NCI-H510A (cell line): ENCODE data around the gene SH3TC1.

ENCODE experiments used
- DNase-seq: peaks from one replicate; lab custom pipeline; 2025; lab: John Stamatoyannopoulos, UW

SH3TC1 gene

GRCh38 chr4:8215641-8216442, 16.8 kb downstream of the SH3TC1 start:
- DNase-seq = no peak

DNA sequence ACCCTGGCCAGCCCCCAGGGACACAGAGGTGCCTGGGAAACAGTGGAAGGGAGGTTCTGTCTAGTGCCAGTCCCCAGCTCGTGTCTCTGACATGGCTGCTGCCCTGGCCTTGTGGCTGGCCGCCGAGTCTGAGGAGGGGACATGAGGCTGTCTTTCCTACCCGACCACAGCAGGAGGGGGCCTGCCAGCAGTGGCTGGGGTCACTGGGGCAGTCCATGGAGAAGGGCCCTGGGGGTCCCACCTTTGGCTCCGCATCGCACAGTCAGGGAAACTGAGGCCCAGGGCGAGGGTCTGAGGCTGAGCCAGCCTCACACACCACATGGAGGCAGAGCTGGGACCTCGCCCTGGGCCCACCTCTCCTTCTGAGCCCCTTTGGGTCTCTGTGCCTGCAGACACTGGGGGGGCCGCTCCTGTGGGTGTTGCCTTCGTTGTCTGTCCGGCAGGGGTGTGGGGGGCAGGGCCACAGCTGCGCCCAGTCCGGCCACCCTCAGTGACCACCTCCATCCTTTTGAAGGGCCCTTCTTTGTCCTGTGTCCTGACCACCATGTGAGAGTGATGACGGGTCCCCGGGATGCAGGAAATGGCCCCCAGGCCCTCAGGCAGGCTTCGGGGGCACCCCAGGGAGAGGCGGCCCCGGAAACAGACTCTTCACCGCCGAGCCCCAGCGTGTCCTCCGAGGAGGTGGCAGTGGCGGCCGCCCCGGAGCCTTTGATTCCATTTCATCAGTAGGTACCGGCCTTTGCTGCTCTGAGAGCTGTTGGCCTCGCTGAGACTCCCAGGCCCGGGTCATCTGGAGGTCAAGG, 17.6 kb downstream of the SH3TC1 start:
- no peak for DNase-seq

DNA sequence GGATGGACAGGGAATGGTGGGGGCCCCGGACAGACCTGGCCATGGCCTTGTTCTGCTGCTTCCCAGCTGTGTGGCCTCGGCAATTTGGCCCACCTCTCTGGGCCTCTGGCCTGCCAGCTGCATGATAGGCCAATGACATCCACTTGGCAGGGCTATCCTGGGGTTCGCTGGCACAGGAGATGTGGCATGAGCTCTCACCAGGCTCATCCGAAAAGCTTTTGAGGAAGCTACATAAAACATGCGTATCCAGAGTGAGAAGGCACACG, 18.1 kb downstream of the SH3TC1 start:
- no peak for DNase-seq

- DNase-seq = no peak
These were observed 18.8 kb downstream of the SH3TC1 start for GRCh38 chr4:8217871-8218270.

- peak; percentile 61 for DNase-seq
These were observed 19.4 kb downstream of the SH3TC1 start for GRCh38 chr4:8218371-8219031.

DNA sequence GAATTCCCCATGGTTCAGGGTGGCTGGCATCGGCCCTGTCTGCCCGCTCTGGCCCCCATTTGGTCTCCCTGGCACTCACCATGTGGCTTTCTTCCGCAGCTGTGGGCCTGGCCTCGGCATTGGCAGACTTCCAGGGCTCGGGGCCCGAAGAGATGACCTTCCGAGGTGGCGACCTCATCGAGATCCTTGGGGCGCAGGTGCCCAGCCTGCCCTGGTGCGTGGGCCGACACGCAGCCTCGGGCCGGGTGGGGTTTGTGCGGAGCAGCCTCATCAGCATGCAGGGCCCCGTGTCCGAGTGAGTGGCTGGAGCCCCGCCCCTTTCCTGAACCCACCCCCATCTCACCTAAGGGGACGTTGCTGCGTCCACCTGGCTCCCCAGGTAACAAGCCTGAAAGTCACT, 20.1 kb downstream of the SH3TC1 start:
- no peak for DNase-seq

DNA sequence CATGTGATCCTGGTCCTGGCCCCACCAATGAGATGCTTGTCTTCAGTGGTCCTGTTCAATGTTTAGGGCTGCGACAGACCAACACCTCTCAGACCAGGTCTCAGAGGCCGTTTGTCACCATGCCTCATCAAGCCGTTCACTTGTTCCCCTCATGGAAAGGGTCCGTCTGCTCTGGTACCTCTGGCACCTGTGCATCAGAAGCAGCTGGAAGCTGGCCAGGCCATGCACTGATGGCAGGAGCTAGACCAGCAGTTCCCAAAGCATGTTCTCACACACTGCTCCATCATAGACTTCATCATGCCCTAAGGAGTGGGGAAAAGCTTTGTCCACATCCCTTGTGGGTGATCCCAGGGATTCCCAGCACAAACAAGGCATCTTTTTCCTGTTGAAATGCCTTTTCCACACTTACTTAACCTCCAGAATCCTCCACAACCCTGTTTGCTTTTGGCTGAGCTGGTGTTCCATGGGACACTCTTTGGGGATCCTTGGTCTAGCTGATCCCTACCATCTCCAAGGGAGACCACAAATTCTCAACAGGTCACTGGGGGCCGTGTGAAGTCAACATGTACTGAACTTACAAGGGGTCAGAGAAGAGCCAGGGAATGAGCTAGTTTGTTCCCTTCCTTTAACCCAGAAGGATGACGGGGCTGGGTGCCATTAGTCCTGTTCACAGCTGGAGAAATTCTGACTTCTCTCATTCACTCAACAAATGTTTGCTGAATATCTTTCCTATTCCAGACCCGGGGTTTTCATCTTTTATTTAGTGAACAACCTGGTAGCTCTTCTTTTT, 21.8 kb downstream of the SH3TC1 start:
- no peak for DNase-seq

- no peak for DNase-seq
These were observed 22.4 kb downstream of the SH3TC1 start for GRCh38 chr4:8221476-8221875.

- DNase-seq = no peak
These were observed 22.9 kb downstream of the SH3TC1 start for GRCh38 chr4:8221985-8222384.

DNA sequence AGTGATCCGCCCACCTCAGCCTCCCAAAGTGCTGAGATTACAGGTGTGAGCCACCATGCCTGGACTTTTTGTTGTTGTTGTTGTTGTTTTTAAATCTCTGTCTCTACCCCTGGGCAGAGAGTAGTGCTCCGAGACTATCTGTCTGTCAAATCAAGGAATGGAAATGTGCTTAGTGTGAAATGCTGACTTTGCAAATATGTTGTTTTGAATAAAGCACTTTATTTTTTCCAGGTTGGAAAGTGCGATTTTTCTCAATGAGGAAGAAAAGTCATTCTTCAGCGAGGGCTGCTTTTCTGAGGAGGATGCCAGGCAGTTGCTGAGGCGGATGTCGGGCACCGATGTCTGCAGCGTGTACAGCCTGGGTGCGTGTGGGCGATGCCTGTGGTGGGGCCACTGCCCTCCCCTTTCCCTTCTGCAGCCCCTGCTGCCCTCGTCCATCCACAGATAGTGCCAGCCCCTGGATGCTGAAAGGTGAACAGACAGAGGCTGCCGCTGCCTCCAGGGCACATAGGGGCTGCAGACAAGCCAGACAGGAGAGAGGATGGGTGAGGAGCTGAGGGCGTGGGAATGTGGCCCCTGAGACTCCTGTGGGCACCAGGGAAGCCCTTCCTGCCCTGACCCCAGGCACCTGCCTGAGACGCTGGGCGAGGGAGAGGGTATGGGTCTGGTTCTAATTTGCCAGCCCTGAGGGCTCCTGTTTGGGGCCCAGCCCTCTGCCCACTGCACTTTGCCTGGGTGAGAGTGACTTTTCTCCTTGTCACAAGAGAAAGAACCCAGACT, 23.7 kb downstream of the SH3TC1 start:
- DNase-seq = no peak

- DNase-seq = no peak
These were observed 25.3 kb downstream of the SH3TC1 start for GRCh38 chr4:8224267-8224974.

DNA sequence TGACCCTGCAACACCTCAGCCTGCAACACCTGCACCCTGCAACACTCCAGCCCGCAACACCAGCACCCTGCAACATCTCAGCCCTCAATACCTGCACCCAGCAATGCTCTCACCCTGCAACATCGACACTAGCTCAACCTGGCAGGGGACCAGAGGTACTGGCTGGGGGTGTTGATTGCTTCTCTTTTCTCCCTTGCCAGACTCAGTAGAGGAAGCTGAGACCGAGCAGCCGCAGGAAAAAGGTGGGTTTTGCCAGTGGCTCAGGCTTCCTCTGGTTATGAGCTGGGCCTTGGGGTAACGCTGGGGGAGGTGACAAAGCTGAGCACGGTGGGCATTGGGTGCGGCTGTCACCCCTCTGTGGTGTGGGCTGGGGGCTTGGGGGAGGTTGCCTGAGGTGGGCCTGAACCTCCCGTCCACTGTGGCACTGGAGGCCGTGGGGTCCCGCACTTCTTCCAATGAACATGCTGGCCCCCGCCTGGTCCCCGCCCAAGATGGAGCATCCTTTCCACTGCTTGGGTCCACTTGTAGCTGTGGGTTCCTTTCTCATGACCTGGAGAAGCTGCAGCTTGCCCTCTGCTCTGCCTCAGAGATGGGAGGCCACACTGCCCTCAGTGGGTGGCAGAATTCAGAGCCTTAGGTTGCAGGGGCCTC, 26.0 kb downstream of the SH3TC1 start:
- no peak for DNase-seq

- DNase-seq = no peak
These were observed 26.8 kb downstream of the SH3TC1 start for GRCh38 chr4:8225706-8226443.

GRCh38 chr4:8227201-8227770, 28.2 kb downstream of the SH3TC1 start:
- no peak for DNase-seq

- no peak for DNase-seq
These were observed 28.8 kb downstream of the SH3TC1 start for GRCh38 chr4:8227771-8228318.

GRCh38 chr4:8228319-8229250, 29.5 kb downstream of the SH3TC1 start:
- DNase-seq = no peak

- no peak for DNase-seq
These were observed 30.4 kb downstream of the SH3TC1 start for GRCh38 chr4:8229331-8229975.
